NCI-H748 (cell line): Measurements from ENCODE around the gene TCFL5.

Experiments used
- DNase-seq: peaks from one replicate; lab custom pipeline; 2025; ENCODE audit not compliant: unreplicated experiment; lab: John Stamatoyannopoulos, UW

Gene TCFL5

GRCh38 chr20:62812907-62813200 is 48.8 kb downstream of the TCFL5 start:
- DNase-seq = no peak

- DNase-seq = no peak
Observed at GRCh38 chr20:62812181-62812906, 49.3 kb downstream of the TCFL5 start.

- DNase-seq = no peak
Observed at GRCh38 chr20:62811720-62812119, 49.9 kb downstream of the TCFL5 start.

- no peak for DNase-seq
Observed at GRCh38 chr20:62811320-62811719, 50.3 kb downstream of the TCFL5 start.

- no peak for DNase-seq
Observed at GRCh38 chr20:62809530-62810428, 51.8 kb downstream of the TCFL5 start.

GRCh38 chr20:62808211-62808865 is 53.3 kb downstream of the TCFL5 start:
- peak; percentile 41 for DNase-seq

- no peak for DNase-seq
Observed at GRCh38 chr20:62807444-62808210, 54.0 kb downstream of the TCFL5 start.

- DNase-seq = no peak
Observed at GRCh38 chr20:62806383-62807050, 55.1 kb downstream of the TCFL5 start.

- no peak for DNase-seq
Observed at GRCh38 chr20:62805711-62806382, 55.8 kb downstream of the TCFL5 start.

- peak; percentile 18 for DNase-seq
Observed at GRCh38 chr20:62805155-62805710, 56.4 kb downstream of the TCFL5 start.

- peak; percentile 60 for DNase-seq
Observed at GRCh38 chr20:62804627-62805154, 56.9 kb downstream of the TCFL5 start, which contains the start of gene OGFR. Gene OGFR, plus strand, starts transcription at chr20:62804835. Its CDS starts 25 bp downstream, at chr20:62804860.

- peak; percentile 5 for DNase-seq
Observed at GRCh38 chr20:62804021-62804626, 57.5 kb downstream of the TCFL5 start.

- DNase-seq = no peak
Observed at GRCh38 chr20:62802026-62802712, 59.5 kb downstream of the TCFL5 start.

- no peak for DNase-seq
Observed at GRCh38 chr20:62801284-62802010, 60.2 kb downstream of the TCFL5 start.

GRCh38 chr20:62800314-62801259 is 61.0 kb downstream of the TCFL5 start:
- DNase-seq = no peak

GRCh38 chr20:62799873-62800272 is 61.7 kb downstream of the TCFL5 start:
- DNase-seq = no peak

- DNase-seq = no peak
Observed at GRCh38 chr20:62799459-62799858, 62.2 kb downstream of the TCFL5 start.
